ENCODE measurements around the gene PLG.

DNA sequence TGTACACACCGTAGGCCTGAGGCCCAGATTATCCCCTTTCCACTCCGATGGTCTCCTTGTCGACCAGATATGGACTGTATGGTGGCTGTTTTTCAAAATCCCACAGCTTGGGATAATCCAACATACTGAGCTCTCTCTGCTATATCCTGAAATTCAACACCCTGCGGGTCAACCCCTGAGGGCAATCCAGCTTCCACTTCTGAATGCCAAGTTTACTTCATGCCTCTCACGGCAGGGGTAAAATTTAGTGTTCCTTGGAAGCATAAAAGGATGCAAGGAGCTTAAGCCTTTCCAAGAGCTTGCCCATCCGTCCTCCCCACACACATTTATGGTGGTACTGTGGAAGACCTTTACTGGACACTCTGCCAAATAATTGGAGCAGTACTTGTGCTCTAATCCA, 90.7 kb downstream of the PLG start:
- no peak for TF ChIP-seq CTCF (IDR thresholded peaks at IDR 0.05)
- no peak for TF ChIP-seq POLR2AphosphoS5 (IDR thresholded peaks at IDR 0.05)
